ENCODE measurements around the gene ARSK.

DNA sequence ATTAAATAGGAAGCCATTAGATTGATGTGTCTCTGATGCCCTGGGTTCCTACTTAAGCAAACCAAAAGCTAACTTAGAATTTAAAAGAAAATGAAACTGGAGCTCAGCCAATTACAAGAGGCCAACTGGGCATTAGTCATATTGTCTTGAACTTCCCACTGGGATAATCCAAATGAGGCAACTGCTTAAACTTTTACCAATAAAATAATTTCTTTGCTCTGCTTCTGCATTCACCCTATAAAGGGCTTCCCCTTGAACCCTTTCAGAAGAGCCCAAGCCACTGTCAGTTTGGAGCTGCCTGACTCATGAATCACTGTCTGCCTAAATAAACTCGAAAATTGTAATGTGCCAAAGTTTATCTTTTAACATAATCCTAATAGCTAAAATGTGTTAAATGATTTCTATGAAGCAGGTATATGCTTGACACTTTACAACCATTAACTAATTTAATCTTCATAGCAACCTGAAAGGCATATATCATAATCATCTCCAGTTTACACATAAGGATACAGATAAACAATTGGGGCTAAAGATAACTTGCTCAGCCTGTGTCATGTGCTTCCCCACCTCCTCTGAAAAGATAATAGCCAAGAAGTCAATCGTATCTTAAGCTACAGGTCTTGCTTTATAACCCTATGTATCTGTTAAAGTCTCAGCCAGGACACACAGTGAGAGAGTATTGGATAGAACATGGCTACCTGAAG is 76.5 kb downstream of the ARSK start:
- TF ChIP-seq GATA2 (IDR thresholded peaks at IDR 0.05; ENCODE audit: low read depth, low read length) (no peak), GATA3 (IDR thresholded peaks at IDR 0.05; ENCODE audit: low read depth, low read length) (no peak)

Measured in SH-SY5Y (cell line).